DMS153 (cell line): Measurements from ENCODE around the gene RAB4A.
A peak's percentile ranks its signal among the peaks of the same experiment; 100 is the strongest.
"Not testable (repeated sequence)": the region's sequence is repeated elsewhere in the genome, so short reads cannot be mapped to it uniquely, and the experiment has no call there.

ENCODE experiments used
- DNase-seq: peaks from one replicate; lab custom pipeline; 2025; lab: John Stamatoyannopoulos, UW

RAB4A gene

DNA sequence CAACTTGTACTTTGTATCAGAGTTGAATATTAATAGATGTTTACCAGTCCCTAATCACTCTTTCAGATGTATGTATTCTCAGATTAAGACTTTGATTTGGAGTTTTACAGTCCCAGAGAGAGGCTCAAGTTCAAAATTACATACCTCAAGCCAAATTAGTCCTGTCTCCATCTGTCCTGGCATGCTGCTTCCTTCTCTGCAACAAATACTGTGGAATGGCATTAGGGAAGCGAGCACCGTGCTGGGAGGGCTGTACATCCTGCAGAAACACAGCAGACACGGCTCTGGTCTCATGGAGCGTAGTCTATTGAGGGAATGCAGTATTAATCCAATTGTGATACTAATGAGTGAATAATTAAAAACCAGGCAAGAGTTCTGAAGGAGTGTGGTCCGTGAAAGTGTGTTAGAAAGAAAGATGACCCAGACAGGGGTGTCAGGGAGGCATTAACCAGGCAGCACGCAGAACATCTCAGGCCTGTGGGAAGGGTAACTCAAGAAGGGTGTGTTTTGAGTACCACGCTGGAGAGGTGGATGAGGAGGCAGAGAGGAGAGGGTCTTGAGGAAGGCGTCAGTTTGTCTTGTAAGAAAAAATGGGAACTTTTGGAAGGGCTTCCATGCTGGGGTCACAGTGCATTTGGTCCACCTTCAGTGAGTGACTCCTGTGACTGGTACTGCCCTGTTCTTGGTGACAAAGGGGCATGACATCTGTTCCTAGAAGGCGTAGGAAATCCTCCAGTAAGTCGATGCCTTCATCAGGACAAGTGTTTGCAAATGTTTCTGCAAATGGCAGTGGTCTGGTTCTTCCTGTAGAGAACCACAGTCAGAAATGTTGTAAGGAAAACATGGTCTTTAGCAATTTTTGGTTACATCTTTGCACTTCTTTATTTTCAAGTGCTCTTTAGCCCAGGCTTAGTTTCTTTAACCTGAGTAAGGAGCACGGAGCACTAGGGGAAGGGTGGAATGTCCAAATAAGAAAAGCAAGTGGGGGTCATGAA is 1.6 kb downstream of the RAB4A start:
- no peak for DNase-seq

DNA sequence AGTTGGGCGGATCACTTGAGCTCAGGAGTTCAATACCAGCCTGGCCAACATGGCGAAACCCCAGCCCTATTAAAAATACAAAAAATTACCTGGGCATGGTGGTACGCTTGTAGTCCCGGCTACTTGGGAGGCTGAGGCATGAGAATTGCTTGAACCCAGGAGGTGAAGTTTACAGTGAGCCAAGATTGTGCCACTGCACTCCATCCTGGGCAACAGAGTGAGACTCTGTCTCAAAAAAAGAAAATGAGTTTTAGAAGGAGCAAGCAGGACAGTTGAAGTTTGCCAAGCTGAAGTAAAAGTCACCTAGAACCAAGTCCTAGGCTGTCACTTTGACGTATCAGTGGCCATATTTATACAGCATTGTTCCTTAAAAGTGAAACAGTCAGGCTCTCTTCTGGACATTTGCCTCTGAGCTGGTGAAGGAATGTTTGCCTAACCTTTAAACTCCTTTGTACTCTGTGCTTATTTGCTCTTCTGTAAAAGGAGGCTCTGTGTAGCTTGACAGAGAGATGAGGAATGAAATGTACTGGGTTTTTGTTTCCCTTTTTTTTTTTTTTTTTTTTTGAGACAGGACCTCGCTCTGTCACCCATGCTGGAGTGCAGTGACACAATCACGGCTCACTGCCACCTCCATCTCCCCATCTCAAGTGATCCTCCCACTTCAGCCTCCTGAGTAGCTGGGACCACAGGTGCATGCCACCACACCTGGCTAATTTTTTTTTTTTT is 2.8 kb downstream of the RAB4A start:
- peak; percentile 7 for DNase-seq

DNA sequence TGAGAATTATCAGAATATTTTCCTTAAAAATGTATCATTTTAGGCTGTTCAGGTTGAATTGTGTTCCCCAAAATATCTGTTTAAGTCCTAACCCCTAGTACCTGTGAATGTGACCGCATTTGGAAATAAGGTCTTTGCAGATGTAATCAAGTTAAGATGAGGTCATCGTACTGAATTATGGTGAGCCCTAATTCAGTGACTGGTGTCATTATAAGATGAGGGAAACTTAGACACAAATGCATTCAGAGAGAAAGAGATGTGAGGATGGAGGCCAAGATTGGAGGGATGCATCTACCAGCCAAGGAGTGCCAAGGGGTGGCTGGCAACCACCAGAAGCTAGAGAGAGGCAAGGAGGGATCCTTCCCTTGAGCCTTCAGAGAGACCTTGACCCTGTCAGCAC is 4.1 kb downstream of the RAB4A start:
- DNase-seq: no peak

DNA sequence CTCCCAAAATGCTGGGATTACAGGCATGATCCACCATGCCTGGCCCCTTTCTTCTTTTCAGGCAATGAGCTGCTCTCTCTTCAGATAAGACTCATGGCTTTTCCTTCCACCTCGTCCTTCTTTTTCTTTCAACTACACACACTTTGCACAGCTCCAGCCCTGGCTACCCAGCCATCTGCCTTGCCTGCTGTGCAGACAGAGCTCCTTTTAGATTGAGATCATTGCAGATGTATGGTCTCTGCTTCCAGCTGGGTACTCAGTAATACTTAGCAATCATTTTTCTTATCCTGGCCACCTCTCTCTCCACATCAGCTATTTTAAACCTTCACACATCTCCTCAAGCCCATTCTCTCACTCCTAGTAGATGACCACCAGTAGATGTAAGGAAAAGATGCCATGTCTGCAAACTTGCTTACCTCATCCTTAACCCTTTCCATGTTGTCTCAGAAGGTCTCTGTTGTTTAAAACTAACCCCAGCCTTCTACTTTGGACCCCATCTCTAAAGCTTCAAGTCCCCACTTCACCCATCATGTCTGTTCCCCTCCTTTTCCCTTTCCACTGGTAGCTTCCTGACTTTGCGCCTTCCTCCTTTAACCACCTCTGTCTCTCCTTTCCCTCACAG is 7.3 kb downstream of the RAB4A start:
- no peak for DNase-seq

DNA sequence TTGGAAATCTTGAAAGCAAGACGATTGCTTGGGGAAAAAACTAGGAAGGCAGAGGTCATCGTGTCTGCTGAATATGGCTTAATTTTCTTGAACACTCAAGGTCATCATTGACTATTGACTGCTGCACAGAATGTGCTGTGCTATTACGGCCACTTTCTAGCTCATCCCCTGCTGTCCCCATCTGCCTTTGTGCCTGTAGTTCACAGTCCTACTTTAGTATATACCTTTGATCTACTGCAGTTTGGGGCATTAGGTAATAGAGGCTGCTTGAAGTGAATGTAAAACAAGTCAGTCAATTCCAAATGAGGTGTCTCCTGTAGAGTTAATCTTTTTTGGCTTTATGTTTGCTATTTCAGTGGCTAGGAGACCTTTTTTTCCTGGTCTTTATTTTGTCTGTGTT is 8.3 kb downstream of the RAB4A start:
- no peak for DNase-seq

DNA sequence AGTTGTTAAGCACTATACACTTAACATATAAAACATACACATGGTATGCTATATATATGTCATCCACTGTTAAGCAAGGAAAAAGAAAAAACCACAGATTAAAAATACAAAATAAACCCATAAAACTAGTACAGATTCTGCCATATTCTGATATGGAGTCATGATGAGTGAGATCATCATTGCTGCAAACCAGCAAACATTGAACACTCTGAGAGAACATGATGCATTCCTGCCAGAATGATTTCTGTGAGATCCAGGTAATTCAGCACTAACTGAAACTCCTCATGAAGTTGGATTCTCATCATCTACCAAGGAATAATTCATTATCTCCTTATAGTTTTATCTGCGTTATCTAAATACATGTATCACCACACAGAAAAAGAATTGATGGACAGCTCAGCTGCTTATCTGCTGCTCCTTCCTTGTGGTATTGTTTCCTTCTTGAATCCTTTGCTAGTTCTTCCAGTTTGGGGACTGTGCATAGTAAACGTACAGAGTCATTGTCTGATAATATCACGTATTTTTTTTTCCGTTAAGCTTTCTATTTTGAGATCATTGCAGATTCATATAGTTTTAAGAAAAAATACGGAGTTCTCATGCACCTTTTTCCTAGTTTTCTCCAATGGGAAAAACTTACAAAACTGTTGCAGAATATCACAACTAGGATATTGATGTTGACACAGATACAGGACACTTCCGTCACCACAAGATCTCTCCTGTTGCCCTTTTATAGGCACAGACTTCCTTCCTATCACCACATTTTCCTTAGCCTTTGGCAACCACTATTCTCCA is 9.3 kb downstream of the RAB4A start:
- DNase-seq: no peak

DNA sequence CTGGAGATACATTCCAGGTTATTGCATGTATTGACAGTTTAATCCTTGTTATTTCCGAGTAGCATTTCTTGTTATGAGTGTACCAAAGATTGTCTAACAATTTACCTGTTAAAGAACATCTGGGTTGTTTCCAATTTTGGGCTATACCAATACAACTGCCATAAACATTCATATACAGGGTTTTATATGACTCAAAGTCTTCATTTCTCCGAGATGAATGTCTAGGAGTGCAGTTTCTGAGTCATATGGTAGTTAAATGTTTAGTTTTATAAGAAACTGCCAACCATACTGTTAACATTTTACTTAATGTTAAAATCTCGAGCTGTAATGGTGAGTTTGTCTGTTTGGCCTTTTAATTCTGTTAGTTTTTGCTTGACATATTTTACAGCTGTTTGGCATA is 10.0 kb downstream of the RAB4A start:
- DNase-seq: no peak

DNA sequence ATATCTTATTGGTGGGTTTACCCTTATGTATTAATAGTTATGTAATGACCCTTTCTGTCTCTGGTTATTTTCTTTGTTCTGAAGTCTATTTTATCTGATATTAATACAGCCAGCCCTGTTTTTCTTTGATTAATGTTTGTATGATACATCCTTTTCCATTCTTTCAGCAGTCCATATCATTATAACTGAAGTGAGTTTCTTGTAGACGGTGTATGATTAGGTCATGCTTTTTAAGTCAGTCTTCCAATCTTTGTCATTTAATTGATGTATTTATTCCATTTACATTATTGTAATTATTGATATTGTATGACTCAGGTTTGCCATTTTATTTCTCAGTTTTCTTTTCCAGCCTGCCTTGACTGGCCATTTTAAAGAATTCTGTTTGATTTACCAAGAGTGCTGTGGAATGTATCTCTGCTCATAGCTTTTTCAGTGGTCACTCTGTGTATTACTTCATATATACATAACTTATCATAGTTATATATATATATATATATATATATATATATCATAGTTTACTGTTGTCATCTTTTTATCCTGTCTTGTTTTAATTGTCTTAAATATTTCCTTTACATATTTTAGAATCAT is 10.5 kb downstream of the RAB4A start:
- no peak for DNase-seq

DNA sequence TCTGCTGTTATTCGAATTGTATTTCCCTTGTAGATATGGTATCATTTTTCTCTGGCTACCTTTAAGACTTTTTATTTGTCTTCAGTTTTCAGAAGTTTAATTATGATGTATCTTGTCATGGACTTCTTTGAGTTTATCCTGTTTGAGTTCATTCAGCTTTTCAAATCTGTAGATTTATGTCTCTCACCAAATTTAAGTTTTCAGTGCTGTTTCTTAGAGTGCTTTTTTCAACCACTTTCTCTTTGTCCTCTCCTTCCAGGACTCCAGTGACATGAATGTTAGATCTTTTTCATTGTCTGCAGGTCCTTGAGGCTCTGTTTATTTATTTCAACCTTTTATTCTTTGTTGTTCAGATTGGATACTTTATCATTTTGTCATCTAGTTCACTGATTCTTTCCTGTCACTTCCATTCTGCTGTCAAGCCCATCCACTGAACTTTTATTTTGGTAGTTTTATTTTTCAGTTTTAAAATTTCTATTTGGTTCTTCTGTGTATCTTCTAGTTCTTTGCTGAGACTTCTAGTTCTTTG is 11.4 kb downstream of the RAB4A start:
- no peak for DNase-seq

DNA sequence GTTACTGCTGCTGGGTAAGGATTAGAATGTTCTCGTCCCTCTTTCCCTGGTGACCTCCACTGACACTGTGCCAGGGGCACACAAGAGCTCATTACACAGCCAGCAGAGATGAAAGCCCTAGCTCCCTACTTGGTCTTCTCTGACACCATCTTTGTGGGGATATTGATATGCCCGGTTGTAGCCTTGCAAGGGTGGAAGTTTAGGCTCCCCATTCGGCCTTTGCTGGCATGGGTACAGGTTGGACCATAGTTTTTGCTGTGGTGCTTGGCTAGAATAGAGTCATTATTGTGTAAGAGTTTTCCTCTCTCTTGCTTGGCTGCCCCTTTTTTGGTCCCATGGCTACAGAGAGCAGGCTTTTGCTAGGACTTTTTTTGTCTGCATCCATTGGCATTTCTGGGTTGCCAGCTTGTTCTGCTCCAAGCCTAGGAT is 12.3 kb downstream of the RAB4A start:
- DNase-seq: no peak

DNA sequence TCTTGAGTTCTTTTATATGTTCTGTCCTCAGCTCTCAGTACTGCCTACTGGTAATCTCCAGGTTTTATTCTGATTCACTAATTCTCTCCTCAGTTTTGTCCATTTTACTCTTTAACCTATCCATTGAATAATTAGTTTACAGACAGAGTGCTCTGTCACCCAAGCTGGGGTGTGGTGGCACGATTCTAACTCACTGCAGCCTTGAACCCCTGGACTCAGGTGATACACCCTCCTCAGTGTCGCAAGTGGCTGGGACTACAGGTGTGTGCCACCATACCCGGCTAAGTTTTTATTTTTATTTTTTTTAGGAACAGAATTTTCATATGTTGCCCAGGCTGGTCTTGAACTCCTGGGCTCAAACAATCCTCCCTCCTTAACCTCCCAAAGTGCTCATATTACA is 14.0 kb downstream of the RAB4A start:
- DNase-seq: no peak

DNA sequence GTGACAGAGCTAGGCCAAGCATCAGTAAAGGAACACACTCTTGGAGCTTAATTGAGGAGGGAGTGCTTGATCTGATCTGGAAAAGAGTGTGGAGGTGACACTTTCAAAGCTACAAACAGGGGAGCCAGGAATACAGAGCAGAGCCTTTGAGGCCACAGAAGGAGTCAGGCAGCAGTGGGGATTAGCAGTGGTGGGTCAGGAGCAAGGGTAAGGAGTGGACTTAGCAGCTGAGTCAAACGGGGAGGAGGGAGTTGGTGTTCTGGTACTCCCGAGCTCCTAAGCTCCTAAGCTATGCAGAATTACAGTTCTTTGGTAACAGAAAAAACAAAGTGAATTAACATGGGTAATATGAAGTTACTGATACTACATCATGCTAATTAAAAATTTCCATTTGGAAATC is 14.5 kb downstream of the RAB4A start:
- DNase-seq: no peak

DNA sequence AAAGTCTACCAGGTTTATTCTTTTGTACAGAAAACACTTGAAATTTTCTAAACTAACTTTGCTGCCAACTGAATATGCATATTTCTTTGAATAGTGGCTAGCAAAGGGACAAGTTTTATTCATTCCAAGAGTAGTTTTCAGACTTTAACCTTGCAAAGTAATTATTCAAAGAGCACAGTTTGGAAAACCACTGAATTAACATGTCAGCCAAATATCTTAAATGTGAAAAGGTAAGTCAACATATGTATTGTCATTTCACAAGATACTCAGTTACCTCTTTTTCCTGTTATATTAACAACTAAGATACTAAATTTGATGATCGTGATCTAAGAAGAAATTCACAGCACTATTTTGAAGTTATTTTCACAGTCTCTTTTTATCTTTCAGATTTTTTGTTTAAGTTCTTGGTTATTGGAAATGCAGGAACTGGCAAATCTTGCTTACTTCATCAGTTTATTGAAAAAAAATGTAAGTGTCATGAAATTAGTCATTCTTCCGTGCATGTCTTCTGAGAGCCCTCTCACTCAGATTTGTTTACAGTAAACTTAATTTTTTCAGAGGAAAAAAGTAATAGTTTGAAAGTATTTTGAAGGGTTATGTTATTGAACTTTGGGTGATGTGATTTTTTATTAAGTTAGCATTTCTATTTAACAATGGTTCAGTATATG is 15.3 kb downstream of the RAB4A start:
- DNase-seq: no peak

DNA sequence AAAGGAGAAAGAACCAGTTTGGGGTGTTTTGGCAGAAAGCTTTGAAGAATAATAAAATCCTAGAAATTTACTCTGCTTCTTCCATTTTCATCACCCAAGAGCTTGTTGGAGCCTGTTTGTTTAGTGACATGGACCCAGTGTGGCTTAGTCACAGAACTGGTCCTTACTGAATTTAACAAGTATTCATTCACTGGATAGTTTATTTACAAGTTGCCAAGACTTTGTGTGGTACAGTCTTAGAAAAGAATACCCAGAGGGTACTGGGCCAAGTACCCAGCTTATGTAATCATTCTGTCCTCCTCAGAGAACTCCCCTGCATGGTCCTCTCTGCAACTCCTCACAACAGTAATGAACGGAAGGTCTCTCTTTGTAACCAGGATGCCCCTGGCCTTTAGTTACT is 16.4 kb downstream of the RAB4A start:
- no peak for DNase-seq

DNA sequence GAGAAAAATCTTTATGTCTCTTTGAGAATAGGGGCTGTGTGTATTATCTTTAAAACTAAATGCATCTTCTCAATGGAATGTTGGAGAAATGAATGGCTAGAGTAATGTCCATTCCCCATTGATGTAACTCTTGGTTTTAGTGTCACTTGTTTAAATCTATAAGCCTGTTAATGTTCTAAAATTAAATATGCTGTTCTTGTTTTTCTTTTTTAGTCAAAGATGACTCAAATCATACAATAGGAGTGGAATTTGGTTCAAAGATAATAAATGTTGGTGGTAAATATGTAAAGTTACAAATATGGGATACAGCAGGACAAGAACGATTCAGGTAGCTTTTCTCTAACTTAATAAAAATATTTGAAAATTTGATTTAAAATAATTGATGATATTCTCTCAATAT is 17.6 kb downstream of the RAB4A start:
- no peak for DNase-seq

DNA sequence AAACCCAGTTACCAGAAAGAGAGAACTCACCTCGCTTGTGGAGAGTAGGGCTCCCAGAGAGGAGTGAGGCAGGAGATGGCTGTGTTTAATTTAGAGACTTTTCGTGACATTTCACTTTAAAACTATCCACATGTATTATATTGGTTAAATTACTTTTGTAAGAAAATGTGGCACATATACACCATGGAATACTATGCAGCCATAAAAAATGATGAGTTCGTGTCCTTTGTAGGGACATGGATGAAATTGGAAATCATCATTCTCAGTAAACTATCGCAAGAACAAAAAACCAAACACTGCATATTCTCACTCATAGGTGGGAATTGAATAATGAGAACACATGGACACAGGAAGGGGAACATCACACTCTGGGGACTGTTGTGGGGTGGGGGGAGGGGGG is 20.8 kb downstream of the RAB4A start:
- not testable (repeated sequence) for DNase-seq

DNA sequence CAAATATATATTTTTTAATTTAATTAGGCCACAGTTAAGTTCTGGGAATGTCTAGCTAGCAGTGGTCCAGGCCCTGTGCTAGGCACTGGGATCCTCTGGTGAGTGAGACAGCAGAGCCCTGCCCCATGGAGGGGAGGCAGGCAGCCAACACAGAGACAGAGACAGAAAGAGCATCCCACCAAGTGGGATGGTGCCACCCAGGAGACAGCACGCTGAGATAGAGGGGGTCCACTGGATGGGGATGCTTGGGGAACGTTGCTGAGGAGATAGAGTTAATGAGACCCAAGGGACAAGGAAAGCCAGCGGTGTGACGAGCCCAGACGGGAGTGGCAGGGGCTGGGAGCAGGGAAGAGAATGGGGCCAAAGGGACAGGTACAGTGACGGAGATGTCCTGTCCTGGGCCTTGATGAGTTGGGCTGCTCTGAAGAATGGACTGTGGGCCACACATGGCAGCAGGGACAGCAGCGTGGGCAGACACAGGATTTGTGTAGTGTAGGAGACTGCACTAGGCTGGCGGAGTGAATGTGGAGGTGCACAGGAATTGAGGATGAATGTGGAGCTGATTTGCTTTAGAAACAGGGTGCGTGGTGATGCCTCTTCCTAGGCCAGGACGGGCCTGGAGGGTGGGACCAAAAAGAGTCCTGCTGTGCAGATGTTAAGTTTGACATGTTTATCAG is 22.8 kb downstream of the RAB4A start:
- DNase-seq: no peak

DNA sequence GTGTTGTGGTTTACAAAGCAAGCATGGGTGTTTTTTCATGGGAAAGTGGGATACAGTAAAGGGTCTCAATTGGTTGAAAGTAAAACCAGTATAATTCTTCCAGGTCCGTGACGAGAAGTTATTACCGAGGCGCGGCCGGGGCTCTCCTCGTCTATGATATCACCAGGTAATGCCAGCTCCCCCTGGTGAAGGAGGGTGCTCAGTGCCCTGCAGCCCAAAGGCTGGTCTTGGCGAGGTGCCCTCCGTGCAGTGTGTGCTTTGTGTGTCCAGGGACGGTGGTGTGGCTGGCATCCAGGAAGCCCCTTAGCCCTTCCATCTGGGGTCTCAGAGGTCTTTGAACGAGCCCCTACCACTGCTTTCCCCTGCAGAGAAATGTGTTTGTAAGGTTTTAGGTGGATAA is 24.8 kb downstream of the RAB4A start:
- no peak for DNase-seq

DNA sequence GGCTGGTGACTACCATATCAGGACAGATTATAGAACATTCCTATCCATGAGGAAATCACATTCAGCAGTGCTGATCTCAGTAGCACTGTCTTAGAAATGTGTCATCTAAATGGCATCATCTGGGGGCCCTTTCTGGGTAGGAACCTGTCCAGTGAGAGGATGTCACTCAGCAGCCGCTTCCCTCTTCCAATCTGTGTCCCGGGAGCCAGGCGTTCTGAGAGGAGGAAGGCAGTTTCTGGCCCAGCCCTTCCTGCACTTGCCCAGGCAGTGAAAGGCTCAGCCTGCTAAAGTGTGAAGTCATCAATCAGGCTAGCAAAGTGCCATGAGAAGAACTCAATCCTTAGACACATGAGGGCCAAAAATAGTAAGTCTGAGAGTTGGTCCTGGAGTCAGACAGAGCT is 25.6 kb downstream of the RAB4A start:
- no peak for DNase-seq

DNA sequence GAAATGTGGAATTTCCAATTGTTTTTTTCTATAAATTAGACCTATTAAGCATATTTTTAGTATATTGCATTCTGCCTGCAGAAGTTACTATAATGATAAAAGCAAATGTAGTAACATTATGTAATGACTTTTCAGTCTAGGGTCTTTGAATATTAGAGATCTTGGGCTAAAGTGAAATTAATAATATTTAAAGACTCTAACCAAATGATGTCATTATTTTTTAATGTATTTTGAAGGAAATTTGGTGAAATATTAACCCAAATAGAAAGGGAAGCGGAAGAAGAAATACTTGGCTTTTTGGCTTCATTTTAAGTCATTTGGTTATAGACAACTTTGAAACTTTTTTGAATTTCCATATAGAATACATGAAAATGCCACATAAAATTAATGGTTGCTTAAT is 26.8 kb downstream of the RAB4A start:
- DNase-seq: no peak
